Prostate gland (tissue), 2 donors: ENCODE measurements around the gene TMPRSS9. TPM values are rescaled to one million over a fixed set of nuclear protein-coding genes. Genes with fewer than 3 reads are reported as not detected.
A peak's percentile ranks its signal among the peaks of the same experiment; 100 is the strongest.

Experiments
- DNase-seq: peaks from one replicate; pipeline ENCODE4 v3.0.0-alpha.2; 2019; ENCODE audit warnings: low spot score
- H3K27ac ChIP-seq, 2 donors: fragments of 200-600 bp; sonication (generic); 2 replicates each; pipeline ENCODE4 v1.5.1; 2017 to 2019
- H3K27me3 ChIP-seq: fragments of 200-600 bp; sonication (generic); replicated peaks from 2 replicates; pipeline ENCODE4 v1.5.1; 2019; ENCODE audit not compliant: insufficient read depth
- H3K36me3 ChIP-seq, 2 donors: fragments of 200-600 bp; sonication (generic); 1 replicate in 1 of 2; 2 replicates in 1 of 2; pipeline versions ENCODE4 v1.5.1 to v1.8.1; 2017 to 2019
- H3K4me1 ChIP-seq: fragments of 200-600 bp; sonication (generic); replicated peaks from 2 replicates; pipeline ENCODE4 v1.5.1; 2019
- H3K4me3 ChIP-seq, 2 donors: fragments of 200-600 bp; sonication (generic); 2 replicates each; pipeline ENCODE4 v1.5.1; 2017 to 2019
- H3K9me3 ChIP-seq: fragments of 200-600 bp; sonication (generic); 2 replicates; pipeline ENCODE4 v1.5.1; 2017
- POLR2A ChIP-seq: fragments of 450-650 bp; IDR thresholded peaks from one replicate; pipeline ENCODE4 v1.6.1; 2016; ENCODE audit warnings: antibody characterized with exemption, mild to moderate bottlenecking
- POLR2AphosphoS5 ChIP-seq: sonication (generic); formaldehyde crosslinking; IDR thresholded peaks from one replicate; pipeline ENCODE4 v1.6.1; 2017; ENCODE audit warnings: antibody characterized with exemption
- WGBS: methylation state at CpG from one replicate; pipeline ENCODE4 v1.1.5; 2018; 5-methylcytosine and 5-hydroxymethylcytosine counted together
- intact Hi-C: fragments of 100-400 bp; cut with DNase I; formaldehyde crosslinking; loops from one replicate; pipeline ENCODE4 v1.14.2; 2022
- total RNA-seq, 2 donors: library from RNA; depleted of rRNA; stranded (reverse); fragments of >200 nt; gene quantifications; one replicate each; pipeline ENCODE4 v1.1.0, GENCODE V29; 2016
- TF ChIP-seq, protein P1 (sequence below), 4 experiments: fragments of 200-600 bp in 2 of 4; fragments of 450-650 bp in 2 of 4; sonication (generic) in 2 of 4; IDR thresholded peaks; 1 replicate in 3 of 4; 2 replicates in 1 of 4; pipeline ENCODE4 v1.5.1; 2016 to 2019; ENCODE audit warnings: antibody characterized with exemption in 4 of 4, mild to moderate bottlenecking in 2 of 4, moderate library complexity in 2 of 4

The TMPRSS9 gene
- total RNA-seq, 2 donors from 2014 or later, result 0.14 to 2.2 TPM

DNA sequence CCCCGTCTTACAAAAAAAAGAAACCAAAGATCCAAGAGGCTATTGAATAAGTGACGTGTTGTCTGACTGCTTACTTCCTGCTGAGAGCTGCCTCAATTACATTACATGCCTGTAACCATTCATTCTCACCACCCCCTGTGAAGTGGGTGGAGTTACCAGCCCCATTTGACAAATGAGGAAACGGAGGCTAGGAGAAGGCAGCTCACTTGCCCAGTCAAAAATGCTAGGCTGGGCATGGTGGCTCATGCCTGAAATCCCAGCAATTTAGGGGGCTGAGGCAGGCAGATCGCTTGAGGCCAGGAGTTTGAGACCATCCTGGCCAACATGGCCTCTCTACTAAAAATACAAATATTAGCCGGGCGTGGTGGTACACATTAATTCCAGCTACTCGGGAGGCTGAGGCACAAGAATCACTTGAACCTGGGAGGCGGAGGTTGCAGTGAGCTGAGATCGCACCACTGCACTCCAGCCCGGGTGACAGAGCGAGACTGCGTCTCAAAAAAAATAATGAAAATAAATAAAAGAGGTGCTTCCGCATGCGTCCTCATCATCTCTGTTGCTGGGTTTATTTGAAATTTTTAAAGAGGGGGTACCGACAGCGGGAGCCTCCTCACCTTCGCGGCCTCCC, 32.2 kb upstream of the TMPRSS9 start:
- peak overlapping the region; percentile 85 to 94 for H3K4me3 ChIP-seq
- H3K27me3 ChIP-seq, result no peaks in the 10 kb centered on the region
- intact Hi-C loops, result loop anchor here (10.0 kb wide), 1 partner anchor 93 kb away; the partner anchor contains the start of genes PLEKHJ1 and SF3A2
- no peaks in the 10 kb centered on the region for H3K36me3 ChIP-seq
- peaks cover 10% of the 10 kb centered on the region for H3K4me1 ChIP-seq
- H3K27ac ChIP-seq, result peak overlapping the region; percentile 61
- TF ChIP-seq POLR2A (no peak), POLR2AphosphoS5 (no peak)
- TF ChIP-seq, protein P1, sequence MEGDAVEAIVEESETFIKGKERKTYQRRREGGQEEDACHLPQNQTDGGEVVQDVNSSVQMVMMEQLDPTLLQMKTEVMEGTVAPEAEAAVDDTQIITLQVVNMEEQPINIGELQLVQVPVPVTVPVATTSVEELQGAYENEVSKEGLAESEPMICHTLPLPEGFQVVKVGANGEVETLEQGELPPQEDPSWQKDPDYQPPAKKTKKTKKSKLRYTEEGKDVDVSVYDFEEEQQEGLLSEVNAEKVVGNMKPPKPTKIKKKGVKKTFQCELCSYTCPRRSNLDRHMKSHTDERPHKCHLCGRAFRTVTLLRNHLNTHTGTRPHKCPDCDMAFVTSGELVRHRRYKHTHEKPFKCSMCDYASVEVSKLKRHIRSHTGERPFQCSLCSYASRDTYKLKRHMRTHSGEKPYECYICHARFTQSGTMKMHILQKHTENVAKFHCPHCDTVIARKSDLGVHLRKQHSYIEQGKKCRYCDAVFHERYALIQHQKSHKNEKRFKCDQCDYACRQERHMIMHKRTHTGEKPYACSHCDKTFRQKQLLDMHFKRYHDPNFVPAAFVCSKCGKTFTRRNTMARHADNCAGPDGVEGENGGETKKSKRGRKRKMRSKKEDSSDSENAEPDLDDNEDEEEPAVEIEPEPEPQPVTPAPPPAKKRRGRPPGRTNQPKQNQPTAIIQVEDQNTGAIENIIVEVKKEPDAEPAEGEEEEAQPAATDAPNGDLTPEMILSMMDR (IDR thresholded peaks at IDR 0.05), result no peak
- no peaks in the 10 kb centered on the region for H3K9me3 ChIP-seq
- WGBS, result under 1% methylated on average over 18 of the region's 18 CpGs
- no peak for DNase-seq

GRCh38 chr19:2328401-2329148, 31.5 kb upstream of the TMPRSS9 start, which contains the start of the genes LSM7 and SPPL2B:
Gene LSM7, minus strand, starts transcription at chr19:2328586. Its CDS starts 20 bp downstream, at chr19:2328566.
Gene SPPL2B, plus strand, starts transcription at chr19:2328684. Its CDS starts 26 bp downstream, at chr19:2328710.
- Histone ChIP-seq H3K27me3 (no peaks in the 10 kb centered on the region), H3K27ac (peak within 1 kb of the TSS; percentile 61), H3K4me3 (peak within 1 kb of the TSS; percentile 85 to 94), H3K4me1 (peaks cover 14% of the 10 kb centered on the region), H3K9me3 (no peaks in the 10 kb centered on the region), H3K36me3 (no peaks in the 10 kb centered on the region)
- DNase-seq, result peak; percentile 86
- WGBS, result under 1% methylated on average over 64 of the region's 89 CpGs
- peak; percentile 73 for TF ChIP-seq POLR2A
- peak; percentile 97 for TF ChIP-seq POLR2AphosphoS5
- TF ChIP-seq, protein P1 (IDR thresholded peaks at IDR 0.05), result peak in 1 of 4 experiments; percentile 37
- intact Hi-C loops, result loop anchor here (10.0 kb wide), 1 partner anchor 94 kb away; the partner anchor contains the start of genes PLEKHJ1 and SF3A2

GRCh38 chr19:2329149-2329478, 31.0 kb upstream of the TMPRSS9 start:
- H3K4me1 ChIP-seq, result peaks cover 14% of the 10 kb centered on the region
- H3K9me3 ChIP-seq, result no peaks in the 10 kb centered on the region
- H3K4me3 ChIP-seq, result peak overlapping the region; percentile 85 to 94
- H3K27ac ChIP-seq, result peak overlapping the region; percentile 61
- TF ChIP-seq, protein P1 (IDR thresholded peaks at IDR 0.05), result no peak
- TF ChIP-seq POLR2AphosphoS5 (no peak), POLR2A (no peak)
- DNase-seq, result no peak
- no peaks in the 10 kb centered on the region for H3K36me3 ChIP-seq
- H3K27me3 ChIP-seq, result no peaks in the 10 kb centered on the region
- intact Hi-C loops, result loop anchor here (10.0 kb wide), 1 partner anchor 94 kb away; the partner anchor contains the start of genes PLEKHJ1 and SF3A2
- WGBS, result 3% methylated on average over 16 of the region's 16 CpGs

DNA sequence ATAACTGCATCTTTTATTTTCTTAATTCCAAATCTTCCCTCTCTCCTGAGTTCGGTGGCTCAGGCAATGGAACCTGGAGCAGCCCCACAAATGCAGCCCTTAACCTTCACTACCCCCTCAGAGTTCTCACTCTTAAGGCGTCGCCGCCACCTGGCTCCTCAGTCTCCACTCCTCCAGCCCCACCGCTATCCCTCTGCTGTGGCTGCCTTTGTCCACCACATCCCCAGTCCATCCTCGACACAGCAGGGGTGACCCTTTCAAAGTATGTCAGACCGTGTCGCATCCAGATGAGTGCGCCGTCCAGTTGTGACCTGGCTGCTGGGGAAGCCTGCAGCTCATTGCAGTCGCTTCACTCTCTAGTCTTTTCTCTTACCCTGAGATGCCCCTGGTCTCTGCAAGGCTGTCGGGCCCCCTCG, 30.6 kb upstream of the TMPRSS9 start:
- 62% methylated on average over 13 of the region's 13 CpGs for WGBS

More for the DNA sequence above, 30.6 kb upstream of the TMPRSS9 start:
- H3K27ac ChIP-seq, result no peak overlapping the region
- intact Hi-C loops, result loop anchor here (10.0 kb wide), 1 partner anchor 95 kb away; the partner anchor contains the start of genes PLEKHJ1 and SF3A2
- no peak for DNase-seq
- TF ChIP-seq POLR2A, result no peak
- TF ChIP-seq, protein P1 (IDR thresholded peaks at IDR 0.05), result no peak
- TF ChIP-seq POLR2AphosphoS5, result no peak
- no peaks in the 10 kb centered on the region for H3K36me3 ChIP-seq
- no peaks in the 10 kb centered on the region for H3K27me3 ChIP-seq
- H3K4me3 ChIP-seq, result peak overlapping the region; percentile 85 to 94
- H3K9me3 ChIP-seq, result no peaks in the 10 kb centered on the region
- H3K4me1 ChIP-seq, result peaks cover 14% of the 10 kb centered on the region
